Adrenal gland (tissue), 12 donors: Measurements from ENCODE around the gene SHC1. TPM values are rescaled to one million over a fixed set of nuclear protein-coding genes. Genes with fewer than 3 reads are reported as not detected.
A peak's percentile ranks its signal among the peaks of the same experiment; 100 is the strongest.

Experiments used
- DNase-seq, 7 donors: peaks; one replicate each; pipeline ENCODE4 v3.0.0-alpha.2; 2019 to 2020
- H3K27ac ChIP-seq, 5 donors: fragments of 200-600 bp; sonication (generic) in 4 of 5; 1 replicate in 3 of 5; 2 replicates in 2 of 5; pipeline versions ENCODE4 v1.5.1 to v1.8.0; 2016 to 2020; ENCODE audit warnings: mild to moderate bottlenecking in 1 of 5
- H3K27me3 ChIP-seq: fragments of 200-600 bp; 2 replicates; pipeline ENCODE4 v1.8.0; 2021
- H3K36me3 ChIP-seq, 2 donors: fragments of 200-600 bp; replicated peaks in 1 of 2; 1 replicate in 1 of 2; 2 replicates in 1 of 2; pipeline versions ENCODE4 v1.5.1 to v1.8.0; 2018 to 2022
- H3K4me1 ChIP-seq, 2 donors: fragments of 200-600 bp; replicated peaks in 1 of 2; 1 replicate in 1 of 2; 2 replicates in 1 of 2; pipeline versions ENCODE4 v1.5.1 to v1.8.0; 2018 to 2021
- H3K4me3 ChIP-seq, 4 donors: fragments of 200-600 bp; sonication (generic) in 3 of 4; one replicate each; pipeline ENCODE4 v1.5.1; 2016 to 2018
- H3K9me3 ChIP-seq, 3 donors: fragments of 200-600 bp; sonication (generic) in 1 of 3; replicated peaks in 1 of 3; 1 replicate in 2 of 3; 2 replicates in 1 of 3; pipeline versions ENCODE4 v1.5.1 to v1.8.0; 2016 to 2021
- CTCF ChIP-seq, 6 experiments: fragments of 450-650 bp in 4 of 6; fragments of 200-600 bp in 2 of 6; sonication (generic) in 1 of 6; IDR thresholded peaks; 1 replicate in 5 of 6; 2 replicates in 1 of 6; pipeline versions ENCODE4 v1.5.1 to v1.8.0; 2016 to 2021; ENCODE audit warnings: antibody characterized with exemption in 6 of 6, mild to moderate bottlenecking in 2 of 6, moderate library complexity in 1 of 6
- POLR2A ChIP-seq, 2 donors: fragments of 450-650 bp; IDR thresholded peaks; one replicate each; pipeline ENCODE4 v1.6.1; 2017; ENCODE audit warnings: antibody characterized with exemption in 2 of 2, mild to moderate bottlenecking in 2 of 2, moderate library complexity in 1 of 2
- WGBS, 4 donors: extraction: QIAGEN DNeasy Blood & Tissue Kit in 2 of 4; methylation state at CpG; one replicate each; pipeline versions ENCODE4 v1.1.5 to v1.1.7; 2013 to 2017; 5-methylcytosine and 5-hydroxymethylcytosine counted together
- intact Hi-C, 2 donors: fragments of 100-400 bp; cut with DNase I; formaldehyde crosslinking; loops; one replicate each; pipeline versions ENCODE4 v1.14.1 to v1.15.0; 2022 to 2023
- polyA plus RNA-seq, 3 donors: library from polyadenylated mRNA; stranded (reverse); fragments of 200-250 nt in 2 of 3; fragments of 350-450 nt in 1 of 3; fragmentation: Illumina TruSeq in 1 of 3; extraction: RNeasy Lipid Tissue Mini Kit (QIAGEN cat#74804) in 1 of 3; gene quantifications; one replicate each; pipeline ENCODE4 v1.2.3, GENCODE V29; 2013 to 2014
- total RNA-seq, 9 donors: library from RNA; depleted of rRNA in 4 of 9; stranded (reverse); fragments of >200 nt in 4 of 9; fragments of 120-200 nt in 1 of 9; fragmentation: NEBNext Ultra II Directional in 1 of 9; extraction: Animal tissue kit (Norgen Biotek cat#: 25700) in 1 of 9; gene quantifications; one replicate each; pipeline versions ENCODE4 v1.1.0 to v1.2.4, GENCODE V29; 2013 to 2023
- donor health status: healthy with polysubstance abuse.
- donor health status: Bipolar disorder and iron deficiency.
- donor health status: DM: yes; HTN: yes; CAD: no.
- donor health status: DM: no; HTN: no; CAD: no.
- donor health status: DM: no; HTN: no; CAD: no.
- donor health status: DM: yes; HTN: yes; CAD: no.

Gene SHC1
- total and polyA plus RNA-seq, 12 donors, result 80.3 to 260 (median 146) TPM

- TF ChIP-seq CTCF (IDR thresholded peaks at IDR 0.05) (no peak), POLR2A (IDR thresholded peaks at IDR 0.05) (no peak)
- 87 to 93% (median 90%) methylated on average over 4 to 7 of the region's 7 CpGs for WGBS, 4 donors
- no peak for DNase-seq
- Histone ChIP-seq H3K4me1 (peaks cover 30 to 45% of the 10 kb centered on the region in 2 donors), H3K27ac (no peak overlapping the region), H3K36me3 (peaks cover 0 to 37% of the 10 kb centered on the region in 2 donors), H3K4me3 (no peak overlapping the region), H3K9me3 (no peaks in the 10 kb centered on the region), H3K27me3 (no peaks in the 10 kb centered on the region)
- intact Hi-C loops, result no loop called here
These were observed 11.1 kb downstream of the SHC1 start for GRCh38 chr1:154959426-154959780.

GRCh38 chr1:154958681-154959425 lies 11.7 kb downstream of the SHC1 start:
- Histone ChIP-seq H3K4me1 (peaks cover 35 to 51% of the 10 kb centered on the region in 2 donors), H3K27ac (peak overlapping the region in 1 of 5 donors; percentile 6), H3K36me3 (peaks cover 0 to 31% of the 10 kb centered on the region in 2 donors), H3K4me3 (no peak overlapping the region), H3K9me3 (no peaks in the 10 kb centered on the region), H3K27me3 (no peaks in the 10 kb centered on the region)
- DNase-seq, result no peak
- intact Hi-C loops, result no loop called here
- no peak for TF ChIP-seq POLR2A (IDR thresholded peaks at IDR 0.05)
- TF ChIP-seq CTCF (IDR thresholded peaks at IDR 0.05), result no peak
- WGBS, 4 donors, result 85 to 90% (median 87%) methylated on average over 10 to 16 of the region's 16 CpGs

GRCh38 chr1:154958036-154958435 lies 12.5 kb downstream of the SHC1 start:
- Histone ChIP-seq H3K27ac (peak overlapping the region in 1 of 5 donors; percentile 45), H3K9me3 (no peaks in the 10 kb centered on the region), H3K27me3 (no peaks in the 10 kb centered on the region), H3K36me3 (peaks cover 0 to 23% of the 10 kb centered on the region in 2 donors), H3K4me3 (no peak overlapping the region), H3K4me1 (peaks cover 41 to 54% of the 10 kb centered on the region in 2 donors)
- no peak for TF ChIP-seq CTCF (IDR thresholded peaks at IDR 0.05)
- no peak for TF ChIP-seq POLR2A (IDR thresholded peaks at IDR 0.05)
- DNase-seq, result no peak
- intact Hi-C loops, result no loop called here
- 86 to 92% (median 89%) methylated on average over 2 of the region's 2 CpGs for WGBS, 4 donors

- intact Hi-C loops, result no loop called here
- no peak for TF ChIP-seq CTCF (IDR thresholded peaks at IDR 0.05)
- no peak for TF ChIP-seq POLR2A (IDR thresholded peaks at IDR 0.05)
These were observed 13.4 kb downstream of the SHC1 start for GRCh38 chr1:154957091-154957657.

More at GRCh38 chr1:154957091-154957657, 13.4 kb downstream of the SHC1 start:
- H3K36me3 ChIP-seq, result peaks cover 0 to 16% of the 10 kb centered on the region in 2 donors
- no peaks in the 10 kb centered on the region for H3K9me3 ChIP-seq
- H3K27ac ChIP-seq, result peak overlapping the region in 4 of 5 donors; percentile 59 to 84 (median 69)
- no peak overlapping the region for H3K4me3 ChIP-seq
- WGBS, 4 donors, result 42 to 60% (median 48%) methylated on average over 9 of the region's 9 CpGs
- no peaks in the 10 kb centered on the region for H3K27me3 ChIP-seq
- DNase-seq, result no peak
- peaks cover 42 to 54% of the 10 kb centered on the region in 2 donors for H3K4me1 ChIP-seq
